ACC112 (cell line): Measurements from ENCODE around the gene ZNF616.
"Not testable (repeated sequence)": the region's sequence is repeated elsewhere in the genome, so short reads cannot be mapped to it uniquely, and the experiment has no call there.

ENCODE experiments used
- H2AFZ ChIP-seq: fragments of 200-600 bp; sonication (generic); one replicate; pipeline ENCODE4 v1.6.0; 2017; ENCODE audit warnings: antibody characterized with exemption, low read length; ENCODE audit not compliant: unreplicated experiment
- H3K27ac ChIP-seq: fragments of 200-600 bp; sonication (generic); 2 replicates; pipeline ENCODE4 v1.5.1; 2014; ENCODE audit warnings: low read depth, mild to moderate bottlenecking, antibody characterized with exemption, low read length, moderate library complexity
- H3K27me3 ChIP-seq: fragments of 200-600 bp; sonication (generic); 2 replicates; pipeline ENCODE4 v1.6.1; 2014; ENCODE audit warnings: mild to moderate bottlenecking, antibody characterized with exemption, low read length, moderate library complexity, mixed read lengths; ENCODE audit not compliant: insufficient read depth
- H3K36me3 ChIP-seq: fragments of 200-600 bp; sonication (generic); 2 replicates; pipeline ENCODE4 v1.6.1; 2016; ENCODE audit warnings: mild to moderate bottlenecking, antibody characterized with exemption, low read length, moderate library complexity, mixed read lengths; ENCODE audit not compliant: insufficient read depth
- H3K4me1 ChIP-seq: fragments of 200-600 bp; sonication (generic); one replicate; pipeline ENCODE4 v1.6.1; 2016; ENCODE audit warnings: low read length, mixed read lengths; ENCODE audit not compliant: insufficient read depth, unreplicated experiment, control insufficient read depth
- H3K4me3 ChIP-seq: fragments of 200-600 bp; sonication (generic); 2 replicates; pipeline ENCODE4 v1.5.1; 2014; ENCODE audit warnings: mild to moderate bottlenecking, low read depth, low read length
- H3K79me2 ChIP-seq: fragments of 200-600 bp; sonication (generic); one replicate; pipeline ENCODE4 v1.6.0; 2016; ENCODE audit warnings: low read length; ENCODE audit not compliant: control insufficient read depth, unreplicated experiment, insufficient read depth

The ZNF616 gene

DNA sequence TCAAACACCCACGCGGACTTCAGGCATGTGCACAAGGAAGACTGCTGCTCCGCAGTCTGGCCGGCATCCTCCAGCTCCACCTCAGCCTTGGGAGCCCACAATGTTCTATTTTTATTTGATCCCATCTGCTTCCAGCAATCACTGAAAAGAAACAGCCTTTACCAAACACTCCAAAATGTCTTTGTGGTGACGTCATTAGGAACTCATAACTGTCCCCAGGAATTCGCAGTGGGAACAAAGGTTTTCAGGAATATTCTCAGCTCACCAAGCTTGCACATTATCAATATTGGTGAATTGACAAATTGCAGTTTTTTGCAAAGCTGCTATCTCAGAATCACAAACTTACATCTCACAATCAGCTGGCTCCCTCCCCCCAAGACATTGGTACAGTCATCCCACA is 29.0 kb downstream of the ZNF616 start:
- Histone ChIP-seq H3K27me3 (no peaks in the 10 kb centered on the region), H3K4me3 (no peak overlapping the region), H3K27ac (no peak overlapping the region), H3K4me1 (no peaks in the 10 kb centered on the region), H3K36me3 (peaks cover 24% of the 10 kb centered on the region), H3K79me2 (no peaks in the 10 kb centered on the region), H2AFZ (no peak overlapping the region)

DNA sequence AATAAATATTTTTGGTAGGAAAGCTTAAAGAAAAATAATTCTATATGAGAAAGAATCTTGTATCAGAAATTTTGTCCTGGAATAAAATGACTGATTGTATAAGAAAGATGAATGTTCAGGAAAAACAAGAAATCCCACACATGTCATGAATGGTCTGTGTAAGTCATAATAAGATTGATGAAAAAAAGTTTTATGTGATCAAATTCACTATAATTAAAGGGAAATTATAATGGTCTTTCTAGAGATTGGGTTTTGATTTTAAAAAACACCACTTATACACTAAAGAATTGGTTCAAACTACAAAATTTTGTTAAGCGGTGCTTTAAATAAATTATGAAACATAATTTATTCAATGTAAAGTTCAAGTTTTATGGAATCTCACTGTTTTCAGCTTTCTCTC is 37.0 kb downstream of the ZNF616 start:
- H3K79me2 ChIP-seq, result no peaks in the 10 kb centered on the region
- no peaks in the 10 kb centered on the region for H3K27me3 ChIP-seq
- no peak overlapping the region for H3K27ac ChIP-seq
- peaks cover 5% of the 10 kb centered on the region for H3K4me1 ChIP-seq
- H3K36me3 ChIP-seq, result no peaks in the 10 kb centered on the region
- no peak overlapping the region for H3K4me3 ChIP-seq
- H2AFZ ChIP-seq, result no peak overlapping the region

DNA sequence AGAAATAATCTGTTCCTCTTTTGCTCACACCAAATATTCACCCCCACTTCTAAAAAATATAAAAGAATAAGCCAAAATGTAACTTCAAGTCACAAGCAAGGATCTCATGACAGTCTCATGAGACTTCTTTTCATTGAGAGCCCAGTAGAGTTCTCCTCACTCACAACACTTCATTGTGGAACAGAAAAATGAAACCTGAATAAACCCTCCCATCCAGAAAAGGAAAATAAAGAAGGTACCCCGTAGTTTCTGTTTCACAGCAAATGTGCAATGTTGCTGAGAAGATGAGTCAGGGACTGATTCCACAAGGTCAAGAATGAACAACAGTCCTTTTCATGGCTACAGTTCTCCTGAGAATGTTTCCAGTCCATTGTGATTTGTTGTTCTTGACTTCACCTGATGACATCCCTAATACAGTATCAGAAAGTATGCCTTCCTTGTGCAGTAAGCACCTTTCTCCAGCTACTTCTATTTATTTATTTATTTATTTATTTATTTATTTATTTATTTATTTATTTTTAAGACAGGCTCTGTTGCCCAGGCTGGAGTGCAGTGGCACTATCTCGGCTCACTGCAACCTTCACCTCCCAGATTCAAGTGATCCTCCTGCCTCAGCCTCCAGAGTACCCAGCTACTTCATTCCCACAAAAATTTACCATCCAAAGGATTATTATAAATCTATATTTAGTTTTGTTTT is 37.7 kb downstream of the ZNF616 start:
- H2AFZ ChIP-seq, result no peak overlapping the region
- H3K79me2 ChIP-seq, result no peaks in the 10 kb centered on the region
- no peak overlapping the region for H3K4me3 ChIP-seq
- H3K4me1 ChIP-seq, result peaks cover 5% of the 10 kb centered on the region
- no peaks in the 10 kb centered on the region for H3K36me3 ChIP-seq
- no peak overlapping the region for H3K27ac ChIP-seq
- H3K27me3 ChIP-seq, result no peaks in the 10 kb centered on the region

DNA sequence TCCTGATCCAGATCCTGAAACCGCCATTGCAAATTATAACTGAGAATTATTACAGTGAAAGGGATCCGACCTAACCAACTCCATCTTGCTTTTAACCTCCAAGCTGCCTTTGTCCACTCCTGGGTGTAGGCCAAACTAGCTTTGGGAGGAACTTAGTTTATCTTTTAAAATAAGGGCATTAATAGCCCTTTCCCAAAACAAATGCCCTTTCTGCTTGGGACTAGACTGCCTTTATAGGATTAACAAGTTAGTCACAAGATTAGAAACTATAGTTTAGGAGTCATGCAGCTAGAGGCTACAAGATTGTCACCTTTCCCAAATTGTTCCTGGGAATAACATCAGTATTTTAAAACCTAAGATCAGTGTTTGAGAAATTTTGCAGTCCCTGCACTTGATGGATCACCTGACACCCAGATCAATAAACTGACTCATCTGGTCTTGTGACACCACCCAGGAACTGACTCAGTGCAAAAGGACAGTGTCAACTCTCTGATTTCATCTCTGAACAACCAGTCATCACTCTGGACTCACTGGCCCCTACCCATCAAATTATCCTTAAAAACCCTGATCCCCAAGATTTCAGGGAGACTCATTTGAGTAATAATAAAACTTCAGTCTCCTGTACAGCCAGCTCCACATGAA is 40.1 kb downstream of the ZNF616 start:
- Histone ChIP-seq H3K36me3 (no peaks in the 10 kb centered on the region), H3K27me3 (no peaks in the 10 kb centered on the region)

DNA sequence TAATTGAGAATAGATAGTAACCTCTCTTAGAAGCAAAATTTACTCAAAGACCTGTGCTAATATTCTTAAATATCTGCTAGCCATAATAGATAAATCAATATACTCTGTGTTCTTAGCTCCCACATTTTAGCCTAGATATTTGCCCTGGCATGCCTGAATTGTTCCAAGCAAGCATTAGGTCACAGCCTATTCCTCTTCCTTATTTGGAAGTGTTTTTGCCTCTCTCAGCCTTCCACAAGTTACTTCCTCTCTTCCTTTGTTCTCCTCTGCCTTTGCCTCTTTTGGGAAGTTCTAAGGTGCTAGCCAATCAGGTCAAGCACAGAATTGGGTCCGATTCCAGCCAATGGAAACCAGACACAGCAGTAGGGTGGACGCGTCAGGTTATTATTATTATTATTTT is 43.3 kb downstream of the ZNF616 start:
- H3K4me1 ChIP-seq, H3K4me3 ChIP-seq, H2AFZ ChIP-seq, H3K27me3 ChIP-seq: not testable (repeated sequence)
- peaks cover 41% of the 10 kb centered on the region for H3K79me2 ChIP-seq
- peaks cover 19% of the 10 kb centered on the region for H3K36me3 ChIP-seq
- H3K27ac ChIP-seq, result peak overlapping the region; percentile 59

More for the DNA sequence above, 40.1 kb downstream of the ZNF616 start:
- Histone ChIP-seq H3K79me2 (peaks cover 9% of the 10 kb centered on the region), H3K4me3 (no peak overlapping the region), H3K4me1 (peaks cover 5% of the 10 kb centered on the region), H3K27ac (peak overlapping the region; percentile 63; the same call in 1 of the 2 replicates), H2AFZ (peak overlapping the region; percentile 17)

DNA sequence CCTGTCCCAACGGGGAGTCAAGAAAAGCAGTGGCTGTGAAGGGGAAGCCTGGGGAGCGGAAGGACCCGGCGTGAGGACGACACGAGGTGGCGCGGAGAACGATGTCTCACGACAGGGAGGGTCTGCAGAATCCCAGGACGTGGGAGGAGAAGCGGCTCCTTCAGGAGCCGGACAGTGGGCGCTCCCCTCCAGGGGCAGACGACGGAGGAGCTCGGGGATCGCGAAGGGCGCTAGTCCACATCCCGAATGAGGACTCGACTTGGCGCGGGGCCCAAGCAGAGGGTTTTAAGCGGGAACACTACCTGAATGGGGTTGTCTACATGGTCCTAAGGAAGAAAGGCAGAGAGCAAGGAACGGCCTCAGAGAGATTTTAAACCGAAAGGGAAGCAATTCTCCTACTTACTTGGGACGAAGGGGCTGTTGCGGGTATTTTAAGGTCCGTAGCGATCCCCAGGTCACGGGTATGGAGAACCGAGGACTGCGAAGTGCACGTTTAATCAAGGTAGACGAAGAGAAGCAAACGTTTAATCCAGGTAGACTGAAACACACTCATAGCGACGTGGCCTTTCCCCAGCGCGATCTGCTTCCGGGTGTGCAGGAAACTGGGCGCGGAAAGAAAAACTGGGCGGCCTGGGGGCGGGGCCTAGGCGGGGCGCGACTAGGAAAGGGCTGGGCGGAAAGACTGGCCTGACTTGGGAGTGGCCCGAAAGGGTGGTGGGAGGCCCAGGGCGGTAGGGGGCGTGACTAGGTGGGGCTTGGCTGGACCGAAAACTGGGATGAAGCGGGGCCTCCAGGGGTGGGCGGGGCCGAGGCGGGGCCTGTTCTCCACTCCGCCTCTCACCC is 44.3 kb downstream of the ZNF616 start, which contains the start of gene ZNF841:
TSS of gene ZNF841 (minus strand) at position 594 of the 843 bp plus-strand sequence. CDS start 10,964 bp downstream, outside the sequence.
- Histone ChIP-seq H3K36me3 (peaks cover 28% of the 10 kb centered on the region), H3K4me3 (peak within 1 kb of the TSS; percentile 93), H3K27me3 (no peaks in the 10 kb centered on the region), H3K4me1 (peaks cover 5% of the 10 kb centered on the region), H3K27ac (peak within 1 kb of the TSS; percentile 76), H2AFZ (peak within 1 kb of the TSS; percentile 52), H3K79me2 (peaks cover 48% of the 10 kb centered on the region)

DNA sequence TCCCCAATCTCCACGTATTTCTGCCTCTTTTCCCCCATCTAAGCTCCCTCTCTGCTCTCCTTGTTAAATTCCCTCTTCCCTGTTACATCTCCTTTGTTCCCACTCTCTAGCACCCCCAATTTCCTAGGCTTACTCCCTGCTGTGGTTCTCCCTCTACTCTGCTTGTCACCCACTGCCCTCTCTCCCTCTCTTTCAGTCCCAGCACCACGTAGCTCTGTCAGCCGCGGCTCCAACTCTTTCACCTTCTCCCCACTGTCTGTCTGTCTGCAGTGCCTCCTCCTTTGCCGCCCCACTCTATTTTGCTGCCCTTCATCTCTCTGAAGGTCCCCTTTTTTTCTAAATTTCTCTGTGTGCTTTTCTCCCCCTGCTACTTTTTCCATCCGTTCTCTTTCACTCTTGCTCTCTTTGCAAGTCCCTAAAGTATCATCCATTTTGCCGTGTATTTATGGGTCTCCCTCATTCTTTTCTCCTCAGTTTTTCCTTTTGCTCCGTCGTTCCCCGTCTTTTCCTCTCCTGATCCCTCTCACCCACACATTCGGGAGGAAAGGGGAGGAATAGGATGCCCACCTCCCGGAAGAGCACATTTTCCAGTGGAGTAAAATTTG is 45.1 kb downstream of the ZNF616 start:
- Histone ChIP-seq H3K79me2 (peaks cover 55% of the 10 kb centered on the region), H3K27ac (peak overlapping the region; percentile 76; the same call in 1 of the 2 replicates), H2AFZ (no peak overlapping the region)

DNA sequence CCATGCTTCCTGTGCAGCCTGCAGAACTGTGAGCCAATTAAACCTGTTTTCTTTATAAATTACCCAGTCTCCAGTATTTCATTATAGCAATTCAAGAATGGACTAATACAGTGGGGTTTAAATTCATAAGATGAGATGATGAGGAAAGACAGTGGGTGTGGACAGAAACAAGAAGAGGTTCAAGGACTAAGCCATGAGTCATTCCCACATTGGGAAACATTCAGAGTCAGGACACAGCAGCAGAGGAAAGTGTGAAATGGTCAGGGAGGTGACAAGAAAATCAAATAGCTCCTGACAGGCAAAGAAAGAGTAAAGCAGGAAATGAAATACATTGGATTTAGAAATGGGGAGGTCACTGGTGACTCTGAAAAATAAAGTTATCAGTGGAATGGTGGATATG is 53.3 kb downstream of the ZNF616 start:
- Histone ChIP-seq H3K4me1 (peaks cover 4% of the 10 kb centered on the region), H3K36me3 (peaks cover 74% of the 10 kb centered on the region), H3K4me3 (no peak overlapping the region), H3K27ac (peak overlapping the region; percentile 9; the same call in 1 of the 2 replicates), H2AFZ (no peak overlapping the region), H3K79me2 (peaks cover 33% of the 10 kb centered on the region), H3K27me3 (no peaks in the 10 kb centered on the region)

More for the DNA sequence above, 45.1 kb downstream of the ZNF616 start:
- Histone ChIP-seq H3K27me3 (no peaks in the 10 kb centered on the region), H3K36me3 (peaks cover 34% of the 10 kb centered on the region), H3K4me1 (no peaks in the 10 kb centered on the region), H3K4me3 (peak overlapping the region; percentile 93)

DNA sequence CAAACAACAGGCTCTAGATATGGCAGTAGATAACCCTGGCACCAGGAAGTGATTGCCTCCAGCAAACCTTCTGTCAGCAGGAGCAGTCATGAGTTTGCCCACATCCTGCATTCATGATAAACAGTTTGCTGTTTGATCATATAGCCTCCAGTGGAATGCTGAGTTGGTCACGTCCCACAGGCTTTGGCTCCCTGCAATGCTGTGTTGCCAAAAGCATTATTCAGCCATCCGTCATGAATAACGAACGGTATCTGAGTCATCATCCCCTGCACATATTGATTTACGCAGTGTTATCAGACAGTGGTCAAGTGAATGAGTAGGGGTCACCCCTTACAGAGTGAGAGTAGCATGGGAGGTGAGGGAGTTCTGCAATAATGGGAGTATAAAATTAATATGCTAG is 69.2 kb downstream of the ZNF616 start:
- H2AFZ ChIP-seq, result no peak overlapping the region
- H3K4me1 ChIP-seq, result no peaks in the 10 kb centered on the region
- no peaks in the 10 kb centered on the region for H3K27me3 ChIP-seq
- H3K79me2 ChIP-seq, result peaks cover 7% of the 10 kb centered on the region
- no peak overlapping the region for H3K4me3 ChIP-seq
- H3K36me3 ChIP-seq, result peaks cover 89% of the 10 kb centered on the region
- peak overlapping the region; percentile 41; the same call in 1 of the 2 replicates for H3K27ac ChIP-seq

DNA sequence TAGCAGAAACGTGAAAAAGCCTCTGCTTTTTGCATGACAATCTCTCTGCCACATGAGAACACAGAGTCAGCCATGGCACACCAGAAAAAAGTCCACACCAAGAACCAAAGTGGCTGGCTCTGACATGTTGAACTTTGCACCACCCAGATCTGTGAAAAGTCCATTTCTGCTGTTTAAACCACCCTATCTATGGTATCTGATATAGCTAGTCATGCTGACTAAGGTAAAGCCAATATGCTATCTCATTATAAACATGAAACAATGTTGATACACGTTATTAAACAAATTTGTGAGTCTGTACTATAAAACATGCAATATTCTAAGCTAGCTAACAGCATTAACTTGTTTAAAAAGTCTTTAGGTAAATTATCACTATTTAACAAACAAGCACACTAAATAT is 70.1 kb downstream of the ZNF616 start:
- H2AFZ ChIP-seq, result no peak overlapping the region
- H3K4me3 ChIP-seq, result no peak overlapping the region
- peaks cover 7% of the 10 kb centered on the region for H3K79me2 ChIP-seq
- H3K27ac ChIP-seq, result peak overlapping the region; percentile 27; the same call in 1 of the 2 replicates
- H3K27me3 ChIP-seq, result no peaks in the 10 kb centered on the region
- H3K36me3 ChIP-seq, result peaks cover 89% of the 10 kb centered on the region
- H3K4me1 ChIP-seq, result no peaks in the 10 kb centered on the region
